ENCODE data around the gene C1GALT1. TPM values are rescaled to one million over a fixed set of nuclear protein-coding genes. Genes with fewer than 3 reads are reported as not detected.
"Not testable (repeated sequence)": the region's sequence is repeated elsewhere in the genome, so short reads cannot be mapped to it uniquely, and the experiment has no call there.

The C1GALT1 gene
- total and polyA plus RNA-seq, 2 donors (not counting 1 experiment from before 2014, with no cell fraction given), result 12.4 to 66.8 TPM

DNA sequence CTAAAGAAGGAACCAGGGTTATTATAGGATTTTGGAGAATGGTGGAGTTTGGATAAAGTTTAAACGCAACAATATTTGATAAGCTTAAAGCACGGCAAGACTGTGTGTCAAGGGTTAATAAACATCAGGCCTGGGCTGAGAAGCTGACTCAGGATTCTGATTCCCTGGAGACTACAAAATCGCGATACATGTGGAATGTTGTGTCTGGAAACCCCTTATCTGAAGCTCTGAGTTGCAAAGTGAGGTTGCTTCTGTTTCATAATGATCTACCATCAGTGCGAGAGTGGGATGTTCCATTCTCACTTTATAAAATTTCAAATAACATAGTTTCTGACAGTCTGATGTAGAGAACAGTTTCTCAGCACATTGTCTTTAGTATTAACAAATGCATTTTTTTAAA lies 7.8 kb downstream of the C1GALT1 start:
- no peak overlapping the region for H3K4me3 Mint-ChIP-seq
- Histone ChIP-seq H3K4me3 (ENCODE audit: control extremely low read depth in 1 of 5, extremely low read depth in 1 of 5, insufficient read depth in 1 of 5, low read depth in 2 of 5, low read length in 4 of 5) (no peak overlapping the region), H2AFZ (ENCODE audit: insufficient read depth, low read depth, low read length, poor library complexity, severe bottlenecking) (no peak overlapping the region), H3K4me2 (replicated peaks; ENCODE audit: low read depth, low read length, poor library complexity, severe bottlenecking) (no peak overlapping the region), H4K20me1 (ENCODE audit: control insufficient read depth, insufficient read depth, low read length, poor library complexity, severe bottlenecking) (peaks cover 40% of the 10 kb centered on the region), H3K9me3 (ENCODE audit: control extremely low read depth in 1 of 3, control insufficient read depth in 2 of 3, insufficient read depth in 1 of 3, low read length in 2 of 3) (peaks cover 0 to 3% (median 1%) of the 10 kb centered on the region in 3 donors), H3K4me1 (ENCODE audit: control insufficient read depth in 2 of 2, insufficient read depth in 2 of 2, low read length in 2 of 2) (peaks cover 20 to 43% of the 10 kb centered on the region in 2 donors), H3K9ac (ENCODE audit: low read length) (no peak overlapping the region), H3K27me3 (replicated peaks in 1 of 4; ENCODE audit: control extremely low read depth in 1 of 4, control insufficient read depth in 3 of 4, insufficient read depth in 4 of 4, low read length in 3 of 4) (no peaks in the 10 kb centered on the region), H3K79me2 (ENCODE audit: control insufficient read depth, insufficient read depth, low read length) (peaks cover 95% of the 10 kb centered on the region), H3K36me3 (replicated peaks in 1 of 2; ENCODE audit: control extremely low read depth in 1 of 2, control insufficient read depth in 1 of 2, extremely low read depth in 1 of 2, insufficient read depth in 2 of 2, low read length in 1 of 2) (peaks cover 0 to 11% of the 10 kb centered on the region in 2 experiments), H3K27ac (ENCODE audit: low read length in 2 of 2) (no peak overlapping the region)
- CTCF ChIA-PET, result interaction anchor here (1.8 kb wide), 1 partner anchor 352 kb away, joined by 5 read pairs; no protein-coding TSS in a partner anchor
- POLR2A ChIA-PET, result no interaction called here
- ATAC-seq (ENCODE audit: low read depth), result no peak
- intact Hi-C loops (cut with micrococcal nuclease), result loop anchor here (5.0 kb wide), 1 partner anchor 37 kb away; no protein-coding TSS in a partner anchor
- no peak overlapping the region for H3K27ac Mint-ChIP-seq
- no peaks in the 10 kb centered on the region for H3K27me3 Mint-ChIP-seq
- peaks cover 53% of the 10 kb centered on the region for H3K4me1 Mint-ChIP-seq
- peaks cover 6% of the 10 kb centered on the region for H3K9me3 Mint-ChIP-seq (ENCODE audit: insufficient read depth)
- TF ChIP-seq EZH2 (IDR thresholded peaks at IDR 0.05; ENCODE audit: borderline replicate concordance, insufficient read depth, low read depth, low read length, poor library complexity, severe bottlenecking), result no peak
- WGBS (ENCODE audit: insufficient coverage), result 86% methylated on average over 4 of the region's 5 CpGs
- DNase-seq, result no peak

DNA sequence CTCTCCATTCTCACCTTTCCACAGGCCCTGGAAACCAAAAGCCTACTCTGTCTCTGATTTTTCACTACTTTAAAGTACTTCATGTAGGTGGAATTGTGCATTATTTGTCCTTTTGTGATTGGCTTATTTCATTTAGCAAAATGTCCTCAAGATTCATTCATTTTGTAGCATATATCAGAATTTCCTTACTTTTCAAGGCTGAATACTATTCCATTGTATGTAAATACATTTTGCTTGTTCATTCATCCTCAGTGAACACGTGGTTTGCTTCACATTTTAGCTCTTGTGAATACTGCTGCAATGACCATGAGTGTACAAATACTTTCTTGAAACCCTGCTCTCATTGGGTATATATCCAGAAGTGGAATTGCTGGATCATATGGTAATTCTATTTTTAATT lies 8.8 kb downstream of the C1GALT1 start:
- Histone ChIP-seq H3K4me2 (replicated peaks; ENCODE audit: low read depth, low read length, poor library complexity, severe bottlenecking) (no peak overlapping the region), H3K4me1 (ENCODE audit: control insufficient read depth in 2 of 2, insufficient read depth in 2 of 2, low read length in 2 of 2) (peaks cover 11 to 36% of the 10 kb centered on the region in 2 donors), H2AFZ (ENCODE audit: insufficient read depth, low read depth, low read length, poor library complexity, severe bottlenecking) (no peak overlapping the region), H3K27ac (ENCODE audit: low read length in 2 of 2) (no peak overlapping the region), H3K9ac (ENCODE audit: low read length) (no peak overlapping the region), H3K4me3 (ENCODE audit: control extremely low read depth in 1 of 5, extremely low read depth in 1 of 5, insufficient read depth in 1 of 5, low read depth in 2 of 5, low read length in 4 of 5) (no peak overlapping the region), H4K20me1 (ENCODE audit: control insufficient read depth, insufficient read depth, low read length, poor library complexity, severe bottlenecking) (peaks cover 31% of the 10 kb centered on the region), H3K79me2 (ENCODE audit: control insufficient read depth, insufficient read depth, low read length) (peaks cover 95% of the 10 kb centered on the region), H3K27me3 (replicated peaks in 1 of 4; ENCODE audit: control extremely low read depth in 1 of 4, control insufficient read depth in 3 of 4, insufficient read depth in 4 of 4, low read length in 3 of 4) (no peaks in the 10 kb centered on the region), H3K36me3 (replicated peaks in 1 of 2; ENCODE audit: control extremely low read depth in 1 of 2, control insufficient read depth in 1 of 2, extremely low read depth in 1 of 2, insufficient read depth in 2 of 2, low read length in 1 of 2) (peaks cover 0 to 4% of the 10 kb centered on the region in 2 experiments), H3K9me3 (ENCODE audit: control extremely low read depth in 1 of 3, control insufficient read depth in 2 of 3, insufficient read depth in 1 of 3, low read length in 2 of 3) (peaks cover 0 to 3% (median 1%) of the 10 kb centered on the region in 3 donors)
- intact Hi-C loops (cut with micrococcal nuclease), result loop anchor here (5.0 kb wide), 1 partner anchor 36 kb away; no protein-coding TSS in a partner anchor
- ATAC-seq (ENCODE audit: low read depth), result no peak
- Mint-ChIP-seq H3K27me3 (no peaks in the 10 kb centered on the region), H3K9me3 (ENCODE audit: insufficient read depth) (peaks cover 6% of the 10 kb centered on the region), H3K27ac (no peak overlapping the region), H3K4me1 (peaks cover 54% of the 10 kb centered on the region), H3K4me3 (no peak overlapping the region)
- POLR2A ChIA-PET, result no interaction called here
- no CpG with 5 or more reads among the region's 1 CpG for WGBS (ENCODE audit: insufficient coverage)
- no peak for TF ChIP-seq EZH2 (IDR thresholded peaks at IDR 0.05; ENCODE audit: borderline replicate concordance, insufficient read depth, low read depth, low read length, poor library complexity, severe bottlenecking)
- TF ChIP-seq, protein P1, sequence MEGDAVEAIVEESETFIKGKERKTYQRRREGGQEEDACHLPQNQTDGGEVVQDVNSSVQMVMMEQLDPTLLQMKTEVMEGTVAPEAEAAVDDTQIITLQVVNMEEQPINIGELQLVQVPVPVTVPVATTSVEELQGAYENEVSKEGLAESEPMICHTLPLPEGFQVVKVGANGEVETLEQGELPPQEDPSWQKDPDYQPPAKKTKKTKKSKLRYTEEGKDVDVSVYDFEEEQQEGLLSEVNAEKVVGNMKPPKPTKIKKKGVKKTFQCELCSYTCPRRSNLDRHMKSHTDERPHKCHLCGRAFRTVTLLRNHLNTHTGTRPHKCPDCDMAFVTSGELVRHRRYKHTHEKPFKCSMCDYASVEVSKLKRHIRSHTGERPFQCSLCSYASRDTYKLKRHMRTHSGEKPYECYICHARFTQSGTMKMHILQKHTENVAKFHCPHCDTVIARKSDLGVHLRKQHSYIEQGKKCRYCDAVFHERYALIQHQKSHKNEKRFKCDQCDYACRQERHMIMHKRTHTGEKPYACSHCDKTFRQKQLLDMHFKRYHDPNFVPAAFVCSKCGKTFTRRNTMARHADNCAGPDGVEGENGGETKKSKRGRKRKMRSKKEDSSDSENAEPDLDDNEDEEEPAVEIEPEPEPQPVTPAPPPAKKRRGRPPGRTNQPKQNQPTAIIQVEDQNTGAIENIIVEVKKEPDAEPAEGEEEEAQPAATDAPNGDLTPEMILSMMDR (IDR thresholded peaks at IDR 0.05), result no peak
- no peak for DNase-seq
- CTCF ChIA-PET, result no interaction called here

DNA sequence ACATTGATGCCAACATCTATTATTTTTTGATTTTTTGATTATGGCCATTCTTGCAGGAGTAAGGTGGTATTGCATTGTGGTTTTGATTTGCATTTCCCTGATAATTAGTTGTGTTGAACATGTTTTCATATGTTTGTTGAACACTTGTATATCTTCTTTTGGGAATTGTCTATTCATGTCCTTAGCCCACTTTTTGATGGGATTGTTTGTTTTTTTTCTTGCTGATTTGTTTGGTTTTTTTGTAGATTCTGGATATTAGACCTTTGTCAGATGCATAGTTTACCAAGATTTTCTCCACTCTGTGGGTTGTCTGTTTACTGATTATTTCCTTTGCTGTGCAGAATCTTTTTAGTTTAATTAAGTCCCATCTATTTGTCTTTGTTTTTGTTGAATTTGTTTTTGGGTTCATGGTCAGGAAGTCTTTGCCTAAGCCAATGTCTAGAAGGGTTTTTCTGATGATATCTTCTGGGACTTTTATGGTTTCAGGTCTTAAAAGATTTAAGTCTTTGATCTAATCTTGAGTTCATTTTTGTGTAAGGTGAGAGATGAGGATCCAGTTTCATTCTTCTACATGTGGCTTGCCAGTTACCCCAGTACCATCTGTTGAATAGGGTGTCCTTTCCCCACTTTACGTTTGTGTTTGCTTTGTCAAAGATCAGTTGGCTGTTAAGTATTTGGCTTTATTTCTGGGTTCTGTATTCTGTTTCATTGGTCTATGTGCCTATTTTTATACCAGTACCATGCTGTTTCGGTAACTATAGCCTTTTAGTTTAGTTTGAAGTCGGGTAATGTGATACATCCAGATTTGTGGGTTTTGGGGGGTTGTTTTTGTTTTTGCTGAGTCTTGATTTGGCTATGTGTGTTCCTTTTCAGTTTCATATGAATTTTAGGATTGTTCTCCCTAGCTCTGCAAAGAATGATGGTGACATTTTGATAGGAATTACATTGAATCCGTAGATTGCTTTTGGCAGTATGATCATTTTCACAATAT lies 10.7 kb downstream of the C1GALT1 start:
- CTCF ChIA-PET, result interaction anchor here (1.3 kb wide), 1 partner anchor 66 kb away, joined by 3 read pairs; no protein-coding TSS in a partner anchor

More for the DNA sequence above, 10.7 kb downstream of the C1GALT1 start:
- H2AFZ ChIP-seq (ENCODE audit: insufficient read depth, low read depth, low read length, poor library complexity, severe bottlenecking); H3K9me3 ChIP-seq (ENCODE audit: control extremely low read depth in 1 of 3, control insufficient read depth in 2 of 3, insufficient read depth in 1 of 3, low read length in 2 of 3); H3K27me3 ChIP-seq (replicated peaks in 1 of 4; ENCODE audit: control extremely low read depth in 1 of 4, control insufficient read depth in 3 of 4, insufficient read depth in 4 of 4, low read length in 3 of 4); ATAC-seq (ENCODE audit: low read depth); POLR2A ChIA-PET; H3K27me3 Mint-ChIP-seq; H3K9ac ChIP-seq (ENCODE audit: low read length); H3K9me3 Mint-ChIP-seq (ENCODE audit: insufficient read depth); DNase-seq; H3K4me3 ChIP-seq (ENCODE audit: control extremely low read depth in 1 of 5, extremely low read depth in 1 of 5, insufficient read depth in 1 of 5, low read depth in 2 of 5, low read length in 4 of 5); H3K36me3 ChIP-seq (replicated peaks in 1 of 2; ENCODE audit: control extremely low read depth in 1 of 2, control insufficient read depth in 1 of 2, extremely low read depth in 1 of 2, insufficient read depth in 2 of 2, low read length in 1 of 2): not testable (repeated sequence)
- H3K27ac Mint-ChIP-seq, result peak overlapping the region; percentile 37
- H4K20me1 ChIP-seq (ENCODE audit: control insufficient read depth, insufficient read depth, low read length, poor library complexity, severe bottlenecking), result peaks cover 20% of the 10 kb centered on the region
- peaks cover 7 to 22% of the 10 kb centered on the region in 2 donors for H3K4me1 ChIP-seq (ENCODE audit: control insufficient read depth in 2 of 2, insufficient read depth in 2 of 2, low read length in 2 of 2)
- peak overlapping the region in 1 of 2 donors; percentile 5 for H3K27ac ChIP-seq (ENCODE audit: low read length in 2 of 2)
- peak overlapping the region; percentile 2 for H3K4me2 ChIP-seq (replicated peaks; ENCODE audit: low read depth, low read length, poor library complexity, severe bottlenecking)
- peaks cover 88% of the 10 kb centered on the region for H3K79me2 ChIP-seq (ENCODE audit: control insufficient read depth, insufficient read depth, low read length)
- intact Hi-C loops (cut with micrococcal nuclease), result loop anchor here (5.0 kb wide), 1 partner anchor 34 kb away; no protein-coding TSS in a partner anchor
- peak overlapping the region; percentile 4 for H3K4me3 Mint-ChIP-seq
- WGBS (ENCODE audit: insufficient coverage), result 83% methylated on average over 1 of the region's 4 CpGs
- H3K4me1 Mint-ChIP-seq, result peaks cover 73% of the 10 kb centered on the region
